Measurements from ENCODE around the gene SKIC2.

The SKIC2 gene

GRCh38 chr6:31945507-31946369, 13.2 kb upstream of the SKIC2 start, which contains the start of gene CFB:
TSS of gene CFB (plus strand) at chr6:31946095. CDS start at chr6:31946222, 127 bp downstream.
- DNase-seq (ENCODE audit: low read depth, low spot score), result peak; percentile 72

- DNase-seq (ENCODE audit: low read depth, low spot score), result no peak
Measured at GRCh38 chr6:31946370-31946885, 12.5 kb upstream of the SKIC2 start.

- DNase-seq (ENCODE audit: low read depth, low spot score), result no peak
Measured at GRCh38 chr6:31947070-31947675, 11.8 kb upstream of the SKIC2 start.

GRCh38 chr6:31947864-31948263, 11.1 kb upstream of the SKIC2 start:
- no peak for DNase-seq (ENCODE audit: low read depth, low spot score)

GRCh38 chr6:31948306-31948705, 10.7 kb upstream of the SKIC2 start:
- DNase-seq (ENCODE audit: low read depth, low spot score), result no peak

- DNase-seq (ENCODE audit: low read depth, low spot score), result no peak
Measured at GRCh38 chr6:31948753-31949413, 10.1 kb upstream of the SKIC2 start.

- no peak for DNase-seq (ENCODE audit: low read depth, low spot score)
Measured at GRCh38 chr6:31949926-31950548, 8.9 kb upstream of the SKIC2 start.

GRCh38 chr6:31952140-31952805, 6.7 kb upstream of the SKIC2 start:
- DNase-seq (ENCODE audit: low read depth, low spot score), result peak; percentile 79

- no peak for DNase-seq (ENCODE audit: low read depth, low spot score)
Measured at GRCh38 chr6:31952890-31953289, 6.1 kb upstream of the SKIC2 start.

- DNase-seq (ENCODE audit: low read depth, low spot score), result no peak
Measured at GRCh38 chr6:31954511-31954910, 4.5 kb upstream of the SKIC2 start.

- DNase-seq (ENCODE audit: low read depth, low spot score), result no peak
Measured at GRCh38 chr6:31956796-31957195, 2.2 kb upstream of the SKIC2 start.

GRCh38 chr6:31958412-31958740, 599 bp upstream of the SKIC2 start:
- no peak for DNase-seq (ENCODE audit: low read depth, low spot score)

GRCh38 chr6:31961616-31962015, 2.6 kb downstream of the SKIC2 start:
- DNase-seq (ENCODE audit: low read depth, low spot score), result no peak

GRCh38 chr6:31963921-31964320, 4.9 kb downstream of the SKIC2 start:
- DNase-seq (ENCODE audit: low read depth, low spot score), result no peak

GRCh38 chr6:31965700-31966099, 6.7 kb downstream of the SKIC2 start:
- DNase-seq (ENCODE audit: low read depth, low spot score), result no peak

GRCh38 chr6:31966506-31966905, 7.5 kb downstream of the SKIC2 start:
- no peak for DNase-seq (ENCODE audit: low read depth, low spot score)

GRCh38 chr6:31966997-31967925, 8.3 kb downstream of the SKIC2 start:
- no peak for DNase-seq (ENCODE audit: low read depth, low spot score)

GRCh38 chr6:31967926-31968320, 8.9 kb downstream of the SKIC2 start:
- no peak for DNase-seq (ENCODE audit: low read depth, low spot score)

GRCh38 chr6:31968326-31968725, 9.4 kb downstream of the SKIC2 start:
- no peak for DNase-seq (ENCODE audit: low read depth, low spot score)

Data from astrocyte of the hippocampus (primary cell).